ENCODE measurements around the gene RELB.
A peak's percentile ranks its signal among the peaks of the same experiment; 100 is the strongest.
"Not testable (repeated sequence)": the region's sequence is repeated elsewhere in the genome, so short reads cannot be mapped to it uniquely, and the experiment has no call there.

RELB gene, protein sequence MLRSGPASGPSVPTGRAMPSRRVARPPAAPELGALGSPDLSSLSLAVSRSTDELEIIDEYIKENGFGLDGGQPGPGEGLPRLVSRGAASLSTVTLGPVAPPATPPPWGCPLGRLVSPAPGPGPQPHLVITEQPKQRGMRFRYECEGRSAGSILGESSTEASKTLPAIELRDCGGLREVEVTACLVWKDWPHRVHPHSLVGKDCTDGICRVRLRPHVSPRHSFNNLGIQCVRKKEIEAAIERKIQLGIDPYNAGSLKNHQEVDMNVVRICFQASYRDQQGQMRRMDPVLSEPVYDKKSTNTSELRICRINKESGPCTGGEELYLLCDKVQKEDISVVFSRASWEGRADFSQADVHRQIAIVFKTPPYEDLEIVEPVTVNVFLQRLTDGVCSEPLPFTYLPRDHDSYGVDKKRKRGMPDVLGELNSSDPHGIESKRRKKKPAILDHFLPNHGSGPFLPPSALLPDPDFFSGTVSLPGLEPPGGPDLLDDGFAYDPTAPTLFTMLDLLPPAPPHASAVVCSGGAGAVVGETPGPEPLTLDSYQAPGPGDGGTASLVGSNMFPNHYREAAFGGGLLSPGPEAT
- 41.0 to 87.7 (median 54.9) reads per million in 4 donors for total RNA-seq

DNA sequence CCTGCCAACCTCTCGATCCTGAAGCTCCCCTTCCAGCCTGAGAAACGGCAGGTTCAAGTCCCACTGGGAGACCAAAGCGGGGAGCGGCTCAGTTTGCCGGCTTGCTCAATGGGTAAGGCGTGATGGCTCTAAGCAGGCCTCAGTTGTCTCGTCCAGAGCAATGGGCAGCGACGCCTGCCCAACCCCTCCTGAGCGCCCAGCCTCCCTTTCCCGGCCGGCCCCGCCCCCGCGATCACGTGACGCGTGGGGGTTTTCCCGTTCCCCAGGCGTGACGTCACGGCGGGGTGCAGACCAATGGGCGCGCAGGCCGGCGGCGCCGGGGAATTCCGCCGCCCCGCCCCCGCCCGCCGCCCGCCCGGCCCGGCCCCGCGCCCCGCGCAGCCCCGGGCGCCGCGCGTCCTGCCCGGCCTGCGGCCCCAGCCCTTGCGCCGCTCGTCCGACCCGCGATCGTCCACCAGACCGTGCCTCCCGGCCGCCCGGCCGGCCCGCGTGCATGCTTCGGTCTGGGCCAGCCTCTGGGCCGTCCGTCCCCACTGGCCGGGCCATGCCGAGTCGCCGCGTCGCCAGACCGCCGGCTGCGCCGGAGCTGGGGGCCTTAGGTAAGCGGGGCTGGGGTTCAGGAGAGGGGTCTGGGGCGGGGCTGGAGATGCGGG is at the start of gene RELB:
TSS of gene RELB (plus strand) at position 378 of the 653 bp plus-strand sequence. CDS start at position 494, 116 bp downstream.
- peak; percentile 92 to 97 (median 93) for DNase-seq

DNA sequence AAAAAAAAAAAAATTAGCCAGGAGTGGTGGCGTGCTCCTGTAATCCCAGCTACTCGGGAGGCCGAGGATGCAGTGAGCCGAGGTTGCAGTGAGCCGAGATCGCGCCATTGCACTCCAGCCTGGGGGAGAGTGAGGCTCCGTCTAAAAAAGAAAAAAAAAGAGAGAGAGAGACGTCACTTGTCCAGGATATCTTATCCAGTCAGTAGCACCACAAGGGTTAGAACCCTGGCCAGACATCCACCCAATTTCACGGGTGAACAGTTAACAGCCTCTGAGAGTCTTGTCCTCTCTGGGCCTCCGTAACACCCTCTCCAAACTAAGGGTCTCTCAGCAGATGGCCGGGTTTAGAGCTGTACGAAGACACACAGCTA is 47.0 kb upstream of the RELB start:
- DNase-seq = no peak

DNA sequence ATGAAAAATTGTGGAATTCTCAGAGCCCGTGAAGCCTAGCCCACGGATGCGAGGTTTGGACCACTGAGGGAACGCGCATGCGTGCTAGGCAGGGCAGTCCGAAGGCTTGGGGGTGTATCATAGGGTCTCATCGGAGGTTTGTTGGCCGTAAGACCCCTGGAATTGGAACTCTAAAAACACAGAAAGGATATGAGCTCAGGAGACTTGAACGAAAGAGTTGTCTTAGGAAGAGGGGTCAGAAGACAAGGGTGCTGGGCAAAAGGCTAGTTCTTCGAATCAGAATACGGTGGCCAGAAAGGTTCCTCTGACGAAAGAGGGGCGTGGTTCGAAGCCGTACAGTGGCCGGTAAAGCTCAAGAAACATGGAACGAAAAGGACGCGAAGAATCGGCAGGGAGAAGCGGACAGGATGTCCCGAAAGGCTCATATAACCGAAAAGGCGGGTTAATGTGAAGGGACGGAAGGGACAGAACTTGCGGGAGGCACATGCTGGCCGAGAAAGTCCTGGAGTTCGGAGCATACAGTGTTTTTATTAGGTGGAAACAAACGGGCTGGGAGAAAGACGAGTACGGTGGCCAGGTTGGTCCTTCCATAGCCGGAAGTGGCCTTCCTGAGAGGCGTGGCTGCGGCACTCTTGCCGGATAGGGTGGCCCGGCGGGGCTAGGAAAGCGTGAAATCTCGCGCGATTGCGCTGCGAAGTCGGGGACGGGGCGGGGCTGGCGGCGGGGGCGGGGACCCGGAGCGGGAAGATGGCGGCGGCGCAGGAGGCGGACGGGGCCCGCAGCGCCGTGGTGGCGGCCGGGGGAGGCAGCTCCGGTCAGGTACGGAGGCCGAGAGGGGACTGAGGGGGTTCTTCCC is 46.4 kb upstream of the RELB start, which contains the start of gene CLPTM1:
TSS of gene CLPTM1 (plus strand) at position 732 of the 856 bp plus-strand sequence. CDS start at position 748, 16 bp downstream.
- DNase-seq = peak; percentile 95 to 97 (median 96)

DNA sequence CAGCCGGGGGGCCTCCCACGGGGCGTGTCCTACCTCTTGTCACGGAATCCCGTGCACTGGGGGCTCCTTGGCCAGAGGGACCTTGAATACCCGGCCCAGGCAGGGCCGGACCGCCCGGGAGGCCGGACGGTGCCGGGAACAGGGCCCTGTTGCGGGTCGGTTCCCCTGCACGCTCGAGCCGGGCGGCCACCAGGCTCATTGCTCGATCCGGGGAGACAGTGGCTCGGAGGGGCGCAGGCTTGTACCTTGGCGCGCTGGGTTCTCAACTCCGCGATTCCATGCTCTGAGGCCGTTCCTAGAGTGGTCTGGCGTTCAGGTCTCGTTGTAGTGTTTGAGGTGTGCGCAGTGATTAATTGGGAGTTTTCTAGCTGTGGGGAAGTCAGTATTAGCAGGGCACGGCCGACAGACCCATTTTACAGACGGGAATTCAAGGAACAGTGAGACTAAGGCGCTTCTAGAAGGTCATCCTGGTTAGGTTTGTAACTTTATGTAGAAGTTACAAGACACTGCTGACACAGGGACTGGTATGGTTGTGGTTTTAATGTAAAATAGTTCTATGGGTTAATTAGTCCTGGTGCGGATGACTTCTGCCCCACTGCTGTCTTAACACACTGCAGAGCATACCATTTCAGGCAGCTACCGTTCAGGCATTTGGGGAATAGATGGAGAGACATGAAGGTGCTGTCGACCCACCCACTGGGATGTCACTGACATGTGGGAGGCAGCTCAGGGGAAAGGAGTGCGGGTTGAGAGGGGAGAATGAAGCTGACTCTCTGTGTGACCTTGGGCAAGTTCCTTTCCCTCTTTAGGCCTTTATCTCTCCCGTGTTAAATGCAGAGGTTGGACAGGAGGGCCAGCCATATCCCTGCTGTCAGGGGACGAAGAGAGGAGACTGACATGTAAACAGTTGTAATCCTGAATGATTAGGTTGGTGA is 45.5 kb upstream of the RELB start:
- DNase-seq = peak in 1 of 5 donors; percentile 10

DNA sequence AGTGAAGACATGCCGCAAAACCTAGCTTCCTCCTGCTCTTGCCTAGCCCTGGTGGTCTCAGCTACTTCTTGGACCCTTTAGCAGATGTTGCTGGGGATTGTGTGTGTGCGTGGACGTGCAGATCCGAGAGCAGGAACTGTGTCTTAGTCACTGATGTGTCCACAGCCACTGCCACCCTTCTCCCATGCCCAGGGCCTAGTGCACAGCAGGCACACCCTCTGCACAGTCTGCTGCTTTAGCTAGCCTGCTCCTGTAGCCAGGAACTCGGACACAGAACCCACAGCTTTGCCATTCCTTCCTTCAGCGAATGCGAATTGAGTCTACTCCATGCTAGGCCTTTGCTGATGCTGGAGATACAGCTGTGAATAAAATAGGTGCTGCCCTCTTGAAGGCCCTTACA is 43.7 kb upstream of the RELB start:
- DNase-seq = no peak

DNA sequence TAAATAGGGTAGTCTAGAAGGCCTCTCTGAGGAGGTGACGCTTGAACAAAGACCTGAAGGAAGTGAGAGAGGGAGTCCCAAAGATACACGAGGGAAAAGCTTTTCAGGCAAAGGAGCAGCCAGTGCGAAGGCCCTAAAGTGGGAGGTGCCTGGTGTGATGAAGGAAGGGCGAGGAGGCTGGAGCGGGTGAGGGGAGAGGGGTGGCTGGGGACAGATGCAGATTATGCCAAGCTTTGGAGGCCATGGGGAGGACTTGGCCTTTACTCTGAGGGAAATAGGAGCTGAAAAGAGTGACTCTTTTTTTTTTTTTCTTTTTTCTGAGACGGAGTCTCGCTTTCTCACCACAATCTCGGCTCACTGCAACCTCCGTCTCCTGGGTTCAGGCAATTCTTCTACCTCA is 43.2 kb upstream of the RELB start:
- no peak for DNase-seq

DNA sequence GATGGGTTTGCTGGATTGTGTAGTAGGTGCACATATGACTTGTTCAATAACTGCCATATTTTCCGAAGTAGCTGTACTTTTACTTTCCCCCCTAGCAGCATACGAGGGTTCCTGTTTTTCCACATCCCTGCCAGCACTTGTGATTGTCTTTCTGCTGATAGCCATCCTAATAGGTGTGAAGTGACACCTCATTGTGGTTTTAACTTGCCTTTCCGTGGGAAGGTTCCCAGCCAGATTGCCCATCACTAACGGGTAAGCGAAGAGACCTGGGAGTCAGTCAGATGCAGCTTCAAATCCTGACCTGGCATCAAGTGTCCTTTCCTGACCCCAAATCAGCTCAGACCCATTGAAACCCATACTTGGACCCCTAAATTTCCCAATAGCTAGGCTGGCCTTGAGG is 41.6 kb upstream of the RELB start:
- no peak for DNase-seq

DNA sequence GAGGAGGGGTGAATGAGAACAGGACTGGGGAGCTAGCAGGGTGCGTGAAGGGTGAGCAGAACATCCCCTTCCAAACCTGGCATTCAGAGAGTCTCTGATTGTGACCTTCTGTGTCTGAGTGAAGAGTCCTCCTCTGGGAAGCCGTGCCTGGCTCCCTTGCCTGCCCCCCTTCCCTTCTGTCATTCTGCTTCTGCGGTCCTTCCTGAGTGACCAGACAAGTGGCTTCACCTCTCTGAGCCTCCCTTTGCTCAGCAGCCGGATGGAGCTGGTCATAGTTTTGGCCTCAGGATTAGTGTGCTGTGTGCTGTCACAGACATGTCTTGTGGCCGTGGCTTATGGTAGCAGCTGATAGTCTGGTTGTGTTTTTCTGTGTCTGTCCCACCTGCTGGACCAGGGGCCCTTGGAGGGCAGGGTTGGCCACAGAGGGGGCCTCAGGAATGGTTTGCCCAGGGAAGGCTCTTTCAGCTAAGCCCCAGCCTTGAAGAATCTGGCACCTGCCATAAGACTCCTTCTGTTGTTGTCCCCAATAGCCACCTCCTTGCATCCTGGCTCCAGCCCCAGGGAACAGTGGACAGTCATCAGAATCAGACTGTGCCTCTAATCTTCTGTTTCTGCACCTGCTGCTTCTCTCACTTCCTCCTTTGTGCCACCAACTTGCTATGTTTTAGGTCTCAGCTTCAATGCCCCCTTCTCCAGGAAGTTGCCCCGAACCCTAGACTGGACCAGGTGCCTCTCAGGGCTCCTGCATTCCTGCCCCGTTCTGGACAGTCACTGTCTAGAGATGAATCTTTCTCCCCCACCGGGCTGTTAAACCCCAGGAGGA is 40.1 kb upstream of the RELB start:
- no peak for DNase-seq

DNA sequence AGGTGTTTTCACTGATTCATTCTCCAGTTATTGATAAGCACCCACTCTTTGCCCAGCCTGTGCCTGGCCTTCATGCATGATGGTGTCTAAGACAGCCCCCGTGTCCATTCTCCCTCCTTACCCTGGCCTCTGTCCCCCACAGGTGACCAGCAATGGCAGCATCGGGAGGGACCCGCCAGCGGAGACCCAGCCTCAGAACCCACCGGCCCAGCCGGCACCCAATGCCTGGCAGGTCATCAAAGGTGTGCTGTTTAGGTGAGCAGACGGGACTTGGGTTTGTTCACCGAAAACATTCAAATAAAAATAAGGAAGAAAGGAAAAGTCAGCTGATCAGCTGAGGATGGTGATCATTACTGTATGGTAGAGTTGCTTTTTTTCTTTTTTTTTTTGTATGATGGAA is 39.4 kb upstream of the RELB start:
- no peak for DNase-seq

DNA sequence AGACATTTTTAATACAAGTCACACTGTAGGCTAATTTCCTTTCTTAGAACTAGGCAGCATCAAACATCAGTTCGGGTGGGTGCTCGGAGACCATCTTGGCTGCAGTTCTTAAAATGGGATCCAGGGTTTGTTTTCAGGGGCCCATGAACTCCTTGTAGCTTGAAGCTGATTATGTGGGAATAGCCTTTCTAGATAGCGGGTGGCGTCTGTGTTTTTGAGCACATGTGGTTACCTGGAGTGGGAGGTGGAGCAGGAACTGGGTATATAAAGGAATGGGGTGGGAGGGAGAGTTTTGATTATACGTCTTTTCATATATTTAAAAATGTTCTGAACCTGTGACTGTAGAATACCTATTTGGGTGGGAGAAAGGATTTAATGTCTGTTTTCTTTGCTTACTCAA is 33.1 kb upstream of the RELB start:
- no peak for DNase-seq

DNA sequence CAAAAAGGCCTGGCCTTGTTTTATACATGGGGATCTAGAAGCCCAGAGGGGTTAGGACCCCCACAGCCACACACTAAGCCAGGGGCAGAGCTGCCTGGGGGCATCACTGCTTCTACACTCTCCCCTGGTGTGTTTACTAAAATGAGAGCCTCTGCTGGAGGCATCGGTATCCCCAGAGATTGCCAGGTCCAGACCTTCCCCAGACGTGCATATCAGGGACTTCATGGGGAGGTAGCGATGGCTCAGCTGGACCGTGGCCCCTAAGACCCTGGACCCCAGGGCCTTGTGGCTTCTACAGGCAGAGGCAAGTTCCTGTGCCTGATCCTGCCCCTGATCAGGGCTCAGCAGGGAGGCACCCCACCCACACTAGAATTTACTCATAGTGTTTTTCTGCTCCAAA is 32.6 kb upstream of the RELB start:
- no peak for DNase-seq

DNA sequence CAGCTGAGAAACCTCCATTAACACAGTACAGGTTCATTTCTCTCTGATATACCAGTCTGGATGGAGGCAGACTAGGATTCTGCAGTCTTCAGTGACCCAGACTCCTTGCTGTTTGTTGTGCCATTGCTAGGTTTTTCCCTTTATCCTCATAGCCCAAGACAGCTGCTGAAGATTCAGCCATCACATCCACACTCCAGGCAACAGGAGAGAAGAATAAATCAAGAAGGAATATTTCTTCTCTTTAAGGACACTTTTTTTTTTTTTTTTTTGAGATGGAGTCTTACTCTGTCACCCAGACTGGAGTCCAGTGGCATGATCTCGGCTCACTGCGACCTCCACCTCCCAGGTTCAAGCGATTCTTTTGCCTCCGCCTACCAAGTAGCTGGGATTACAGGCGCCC is 31.8 kb upstream of the RELB start:
- DNase-seq = no peak

DNA sequence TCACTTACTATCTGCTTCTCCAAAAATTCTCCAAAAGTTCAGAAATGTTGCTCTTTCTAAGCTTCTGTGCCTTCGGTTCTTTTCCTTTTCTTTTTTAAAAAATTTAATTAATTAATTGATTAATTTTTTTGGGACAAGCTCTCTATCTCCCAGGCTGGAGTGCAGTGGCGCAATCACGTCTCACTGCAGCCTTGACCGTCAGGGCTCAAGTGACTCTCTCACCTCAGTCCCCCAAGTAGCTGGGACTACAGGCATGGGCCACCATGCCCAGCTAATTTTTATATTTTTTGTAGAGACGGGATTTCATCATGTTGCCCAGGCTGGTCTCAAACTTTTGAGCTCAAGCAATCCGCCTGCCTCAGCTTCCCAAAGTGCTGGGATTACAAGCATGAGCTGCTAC is 29.8 kb upstream of the RELB start:
- not testable (repeated sequence) for DNase-seq

DNA sequence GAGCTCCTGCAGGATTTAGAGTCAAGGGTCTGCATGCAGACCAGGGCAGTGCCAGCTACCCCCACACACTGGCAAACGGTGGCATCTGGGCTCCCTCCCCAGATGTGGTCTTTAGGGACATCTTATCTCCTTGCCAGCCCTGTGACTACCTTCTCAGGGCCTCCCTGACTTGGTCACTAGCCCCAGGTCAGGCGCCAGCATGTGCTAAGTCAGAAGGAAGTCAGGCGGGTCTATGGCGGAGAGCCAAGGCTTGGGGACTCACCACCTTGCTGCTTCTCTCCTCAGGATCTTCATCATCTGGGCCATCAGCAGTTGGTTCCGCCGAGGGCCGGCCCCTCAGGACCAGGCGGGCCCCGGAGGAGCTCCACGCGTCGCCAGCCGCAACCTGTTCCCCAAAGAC is 28.5 kb upstream of the RELB start:
- DNase-seq = no peak

DNA sequence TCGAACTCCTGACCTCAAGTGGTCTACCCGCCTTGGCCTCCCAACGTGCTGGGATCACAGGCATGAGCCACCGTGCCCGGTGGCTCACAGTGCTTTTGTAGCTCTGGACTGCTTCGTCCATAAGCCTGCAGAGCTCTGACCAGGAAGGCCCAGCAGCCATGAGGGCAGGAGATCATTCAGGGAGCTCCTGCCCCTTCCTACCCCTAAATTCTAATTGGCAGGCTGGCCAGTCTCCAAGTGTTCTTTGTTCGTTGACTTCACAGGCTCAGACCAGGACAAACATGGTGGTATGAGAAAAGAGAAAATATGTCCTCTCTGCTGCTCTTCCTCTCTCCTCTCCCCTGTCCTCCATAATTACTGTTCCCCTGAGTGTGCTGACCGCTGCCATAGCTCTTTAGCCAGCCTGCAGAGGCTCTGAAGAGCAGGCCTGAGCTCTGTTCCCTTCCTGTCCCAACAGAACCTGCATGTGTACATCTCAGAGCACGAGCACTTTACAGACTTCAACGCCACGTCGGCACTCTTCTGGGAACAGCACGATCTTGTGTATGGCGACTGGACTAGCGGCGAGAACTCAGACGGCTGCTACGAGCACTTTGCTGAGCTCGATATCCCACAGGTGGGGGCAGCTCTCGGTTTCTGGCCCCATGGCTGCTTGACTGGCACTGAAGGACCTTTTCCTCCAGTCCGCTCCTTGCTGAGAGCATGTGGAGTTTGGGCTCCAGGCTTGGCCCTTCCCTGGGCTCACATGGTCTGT is 27.1 kb upstream of the RELB start:
- no peak for DNase-seq

DNA sequence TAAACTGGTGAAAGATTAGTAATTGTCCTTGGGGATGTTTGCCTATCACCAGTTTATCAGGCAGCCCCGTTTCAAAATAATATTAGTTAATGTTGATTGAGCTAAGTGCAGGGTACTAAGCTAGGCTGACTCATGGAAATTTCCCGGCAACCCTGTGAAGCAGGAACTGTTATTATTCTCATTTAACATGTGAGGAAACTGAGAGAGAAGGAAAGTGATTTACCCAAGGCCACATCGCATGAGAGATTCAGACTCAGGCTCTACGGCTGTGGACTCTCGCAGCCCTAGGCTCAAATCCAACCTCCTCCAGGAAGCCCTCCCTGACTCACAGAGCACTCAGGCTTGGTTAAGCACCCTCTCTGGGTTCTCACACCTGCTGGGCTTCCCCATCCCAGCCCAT is 26.4 kb upstream of the RELB start:
- no peak for DNase-seq

DNA sequence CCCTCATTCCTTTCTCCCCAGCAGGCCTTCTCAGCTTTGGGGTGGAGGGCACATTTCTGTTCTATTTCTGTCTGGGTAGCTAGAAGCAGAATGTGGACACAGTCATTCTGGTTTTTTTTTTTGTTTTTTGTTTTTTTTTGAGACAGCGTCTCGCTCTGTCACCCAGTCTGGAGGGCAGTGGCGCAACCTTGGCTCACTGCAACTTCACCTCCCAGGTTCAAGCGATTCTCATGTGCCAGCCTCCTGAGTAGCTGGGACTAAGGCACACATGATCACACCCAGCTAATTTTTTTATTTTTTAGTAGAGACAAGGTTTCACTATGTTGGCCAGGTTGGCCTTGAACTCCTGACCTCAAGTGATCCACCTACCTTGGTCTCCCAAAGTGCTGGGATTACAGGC is 25.8 kb upstream of the RELB start:
- DNase-seq = no peak

DNA sequence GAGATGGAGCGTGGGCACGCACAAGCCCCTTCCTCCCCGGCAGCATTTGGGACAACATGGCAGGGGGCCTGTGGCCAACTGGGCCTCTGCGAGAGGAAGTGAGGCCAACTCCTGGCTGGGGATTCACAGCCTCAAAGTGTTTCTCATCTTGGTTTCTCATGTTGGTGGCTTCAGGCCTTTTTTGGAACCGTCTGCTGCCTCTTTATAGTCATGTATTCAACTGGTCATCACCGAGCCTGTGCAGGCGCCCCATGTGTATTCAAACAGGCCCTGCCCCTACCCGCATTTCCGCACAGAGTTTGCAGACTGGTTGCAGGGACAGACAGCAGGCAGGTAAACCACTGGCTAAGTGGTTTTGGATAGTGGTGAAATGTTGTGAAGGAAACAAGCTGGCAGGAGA is 17.3 kb upstream of the RELB start:
- DNase-seq = no peak

DNA sequence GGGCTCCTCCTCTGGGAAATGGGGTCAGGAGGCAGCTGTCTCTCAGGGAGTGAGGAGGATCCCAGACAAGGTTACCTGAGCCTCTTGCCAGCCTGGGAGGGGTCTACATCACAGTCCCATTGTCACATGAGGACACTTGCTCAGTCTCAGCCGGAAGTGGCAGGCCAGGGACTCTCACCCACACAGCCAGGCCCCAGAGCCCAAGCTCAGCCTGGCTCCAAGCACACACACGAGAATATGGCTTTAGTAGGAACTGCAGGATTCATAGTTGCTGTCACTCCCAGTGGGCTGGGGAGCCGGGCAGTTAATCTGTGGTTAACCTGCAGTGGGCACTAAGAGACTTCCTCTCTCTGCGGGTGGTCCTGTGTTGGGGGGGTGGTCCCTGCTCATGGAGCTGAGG is 15.8 kb upstream of the RELB start:
- DNase-seq = no peak

DNA sequence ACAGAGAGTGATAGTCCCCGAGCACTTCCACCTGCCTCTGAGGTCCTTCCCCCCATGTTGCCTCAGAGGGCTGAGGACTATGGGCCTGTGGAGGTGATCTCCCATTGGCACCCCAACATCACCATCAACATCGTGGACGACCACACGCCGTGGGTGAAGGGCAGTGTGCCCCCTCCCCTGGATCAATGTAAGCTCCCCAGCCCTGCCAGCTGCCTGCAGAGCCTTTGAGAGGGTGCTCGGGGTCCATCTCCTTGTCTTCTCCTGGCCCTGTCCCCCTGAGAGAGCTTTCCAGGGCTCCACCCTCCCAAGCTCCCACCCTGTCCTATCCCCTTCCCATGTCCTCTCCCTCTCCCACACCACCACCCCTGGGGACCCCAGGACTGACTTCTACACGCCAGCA is 14.9 kb upstream of the RELB start:
- no peak for DNase-seq

Data from T-helper 1 cell (primary cell).